GM21737 (cell line): ENCODE results near the gene ZEB1.
"Not testable (repeated sequence)": the region's sequence is repeated elsewhere in the genome, so short reads cannot be mapped to it uniquely, and the experiment has no call there.

Experiments
- ATAC-seq: cut with Tn5 transposase; IDR thresholded peaks from one replicate; pipeline ENCODE4 v1.9.1; 2021; ENCODE audit warnings: mild to moderate bottlenecking, moderate library complexity; ENCODE audit not compliant: unreplicated experiment

The ZEB1 gene

GRCh38 chr10:31364238-31364637, 45.2 kb downstream of the ZEB1 start:
- not testable (repeated sequence) for ATAC-seq

- no peak for ATAC-seq
Measured at GRCh38 chr10:31366703-31367102, 47.7 kb downstream of the ZEB1 start.

- no peak for ATAC-seq
Measured at GRCh38 chr10:31368724-31369123, 49.7 kb downstream of the ZEB1 start.

GRCh38 chr10:31372439-31372838, 53.4 kb downstream of the ZEB1 start:
- ATAC-seq: no peak

GRCh38 chr10:31374146-31374696, 55.2 kb downstream of the ZEB1 start:
- no peak for ATAC-seq

GRCh38 chr10:31381171-31381570, 62.2 kb downstream of the ZEB1 start:
- no peak for ATAC-seq

- no peak for ATAC-seq
Measured at GRCh38 chr10:31381766-31382316, 62.8 kb downstream of the ZEB1 start.

GRCh38 chr10:31383810-31384588, 65.0 kb downstream of the ZEB1 start:
- peak; percentile 98 for ATAC-seq

- peak; percentile 10 for ATAC-seq
Measured at GRCh38 chr10:31384589-31384949, 65.6 kb downstream of the ZEB1 start.

- ATAC-seq: no peak
Measured at GRCh38 chr10:31390804-31391203, 71.8 kb downstream of the ZEB1 start.

- ATAC-seq: no peak
Measured at GRCh38 chr10:31393844-31394243, 74.8 kb downstream of the ZEB1 start.

- ATAC-seq: no peak
Measured at GRCh38 chr10:31395695-31396094, 76.7 kb downstream of the ZEB1 start.

GRCh38 chr10:31396376-31396775, 77.4 kb downstream of the ZEB1 start:
- no peak for ATAC-seq

- no peak for ATAC-seq
Measured at GRCh38 chr10:31397852-31398251, 78.8 kb downstream of the ZEB1 start.

- ATAC-seq: no peak
Measured at GRCh38 chr10:31399171-31399570, 80.2 kb downstream of the ZEB1 start.

GRCh38 chr10:31399631-31400030, 80.6 kb downstream of the ZEB1 start:
- ATAC-seq: no peak

- ATAC-seq: no peak
Measured at GRCh38 chr10:31401287-31401686, 82.3 kb downstream of the ZEB1 start.

GRCh38 chr10:31404640-31405039, 85.6 kb downstream of the ZEB1 start:
- no peak for ATAC-seq

- not testable (repeated sequence) for ATAC-seq
Measured at GRCh38 chr10:31405829-31406228, 86.8 kb downstream of the ZEB1 start.

GRCh38 chr10:31412397-31412796, 93.4 kb downstream of the ZEB1 start:
- not testable (repeated sequence) for ATAC-seq

- no peak for ATAC-seq
Measured at GRCh38 chr10:31413325-31413724, 94.3 kb downstream of the ZEB1 start.

GRCh38 chr10:31418481-31418880, 99.5 kb downstream of the ZEB1 start:
- no peak for ATAC-seq
